HG02678 (cell line): ENCODE measurements around the gene MTFP1.

Source experiments
- ATAC-seq: cut with Tn5 transposase; IDR thresholded peaks from one replicate; pipeline ENCODE4 v1.9.1; 2021; ENCODE audit warnings: mild to moderate bottlenecking, moderate library complexity; ENCODE audit not compliant: unreplicated experiment

Gene MTFP1, protein sequence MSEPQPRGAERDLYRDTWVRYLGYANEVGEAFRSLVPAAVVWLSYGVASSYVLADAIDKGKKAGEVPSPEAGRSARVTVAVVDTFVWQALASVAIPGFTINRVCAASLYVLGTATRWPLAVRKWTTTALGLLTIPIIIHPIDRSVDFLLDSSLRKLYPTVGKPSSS

GRCh38 chr22:30425616-30426387 is at the start of gene MTFP1:
TSS of gene MTFP1 (plus strand) at chr22:30425768. CDS start at chr22:30425880, 112 bp downstream.
- no peak for ATAC-seq

DNA sequence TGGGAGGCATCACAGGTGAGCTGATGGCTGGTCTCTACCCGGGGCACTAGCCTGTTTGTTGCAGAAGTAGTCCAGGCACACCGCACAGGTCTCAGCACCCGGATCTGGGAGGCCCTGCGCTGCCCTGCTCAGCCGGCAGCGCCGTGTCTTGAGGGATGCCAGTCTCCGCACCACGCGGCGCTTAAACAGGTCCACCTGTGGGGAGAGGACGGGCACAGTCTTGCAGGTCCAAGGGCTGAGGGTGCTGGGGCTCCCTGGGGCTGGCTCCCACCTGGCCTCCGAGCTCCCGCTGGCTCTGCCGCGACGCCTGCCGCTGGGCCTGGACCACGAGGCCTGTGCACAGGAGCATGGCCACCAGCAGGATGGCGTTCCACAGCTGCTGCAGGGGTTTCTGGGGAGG is 45.6 kb upstream of the MTFP1 start:
- ATAC-seq, result no peak

DNA sequence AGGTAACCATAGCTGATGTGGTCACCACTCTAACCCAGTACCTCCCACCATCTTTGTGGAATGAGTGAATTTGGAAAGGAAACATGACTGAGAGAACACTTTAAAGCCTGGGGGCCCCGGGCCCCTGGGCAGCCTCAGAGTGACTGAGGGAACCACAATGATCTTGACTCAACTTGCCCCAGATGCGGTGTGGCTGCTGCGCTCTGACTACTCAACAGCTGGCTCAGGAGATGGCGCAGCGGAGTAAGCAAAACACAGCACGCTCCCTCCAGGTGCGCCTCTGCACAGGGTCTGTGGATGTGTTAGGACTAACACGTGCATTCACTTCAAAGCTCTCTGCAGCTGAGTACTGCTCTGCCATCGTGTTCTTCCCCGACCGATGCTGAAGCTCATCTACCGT is 44.3 kb upstream of the MTFP1 start:
- no peak for ATAC-seq

DNA sequence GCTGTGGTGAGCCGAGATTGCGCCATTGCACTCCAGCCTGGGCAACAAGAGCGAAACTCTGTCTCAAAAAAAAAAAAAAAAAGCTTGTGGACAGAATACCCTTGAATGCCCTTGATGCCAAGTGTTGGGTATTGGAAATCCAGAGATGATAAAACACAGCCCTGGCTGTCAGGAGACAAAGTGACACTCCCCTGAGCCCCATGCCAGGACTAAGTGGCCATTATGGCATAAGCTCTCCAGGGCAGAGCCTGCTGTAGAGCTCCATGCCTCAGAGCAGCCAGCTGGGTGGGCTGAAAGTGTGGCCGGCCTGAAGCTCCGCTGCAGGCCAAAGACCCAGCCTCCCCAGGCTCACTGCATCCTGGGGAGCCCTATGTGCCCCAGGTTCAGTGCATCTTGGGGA is 43.2 kb upstream of the MTFP1 start:
- no peak for ATAC-seq

DNA sequence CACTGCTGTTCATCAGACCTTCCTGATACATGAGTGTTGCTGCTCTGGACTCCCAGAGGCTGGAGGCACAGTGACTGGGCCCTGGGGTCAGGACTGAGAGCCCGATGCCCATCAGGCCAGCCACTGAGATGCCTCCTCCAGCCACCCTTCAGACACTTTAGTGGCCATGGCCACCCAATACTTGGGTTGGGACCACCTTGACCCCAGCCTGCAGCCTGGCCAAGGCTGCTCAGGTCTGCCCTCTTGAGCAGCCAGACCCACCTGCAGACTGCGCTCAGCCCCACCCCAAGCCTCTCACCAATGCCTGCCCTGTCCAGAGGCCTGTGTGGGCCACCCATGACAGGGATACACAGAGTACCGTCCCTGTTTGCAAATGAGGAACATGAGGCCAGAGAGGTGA is 42.5 kb upstream of the MTFP1 start:
- ATAC-seq, result no peak

- ATAC-seq, result no peak
Observed at GRCh38 chr22:30385942-30386341, 39.6 kb upstream of the MTFP1 start.

DNA sequence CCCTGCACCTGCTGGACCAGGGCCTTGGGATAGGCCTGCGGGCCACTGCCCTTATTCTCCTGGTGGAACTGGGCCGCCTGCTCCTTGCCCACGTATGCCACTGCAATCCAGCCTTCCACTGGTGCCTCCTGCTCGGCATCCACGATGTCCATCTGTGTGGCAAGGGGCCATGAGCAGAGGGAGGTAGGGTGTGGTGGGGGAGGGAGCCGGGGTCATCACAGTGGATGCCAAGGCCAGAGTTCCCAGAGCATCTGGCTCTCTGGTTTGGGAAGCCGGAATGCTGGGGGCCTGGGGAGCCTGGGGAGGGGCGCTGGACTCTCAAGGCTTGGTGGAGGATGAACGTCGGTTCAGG is 39.0 kb upstream of the MTFP1 start:
- no peak for ATAC-seq

DNA sequence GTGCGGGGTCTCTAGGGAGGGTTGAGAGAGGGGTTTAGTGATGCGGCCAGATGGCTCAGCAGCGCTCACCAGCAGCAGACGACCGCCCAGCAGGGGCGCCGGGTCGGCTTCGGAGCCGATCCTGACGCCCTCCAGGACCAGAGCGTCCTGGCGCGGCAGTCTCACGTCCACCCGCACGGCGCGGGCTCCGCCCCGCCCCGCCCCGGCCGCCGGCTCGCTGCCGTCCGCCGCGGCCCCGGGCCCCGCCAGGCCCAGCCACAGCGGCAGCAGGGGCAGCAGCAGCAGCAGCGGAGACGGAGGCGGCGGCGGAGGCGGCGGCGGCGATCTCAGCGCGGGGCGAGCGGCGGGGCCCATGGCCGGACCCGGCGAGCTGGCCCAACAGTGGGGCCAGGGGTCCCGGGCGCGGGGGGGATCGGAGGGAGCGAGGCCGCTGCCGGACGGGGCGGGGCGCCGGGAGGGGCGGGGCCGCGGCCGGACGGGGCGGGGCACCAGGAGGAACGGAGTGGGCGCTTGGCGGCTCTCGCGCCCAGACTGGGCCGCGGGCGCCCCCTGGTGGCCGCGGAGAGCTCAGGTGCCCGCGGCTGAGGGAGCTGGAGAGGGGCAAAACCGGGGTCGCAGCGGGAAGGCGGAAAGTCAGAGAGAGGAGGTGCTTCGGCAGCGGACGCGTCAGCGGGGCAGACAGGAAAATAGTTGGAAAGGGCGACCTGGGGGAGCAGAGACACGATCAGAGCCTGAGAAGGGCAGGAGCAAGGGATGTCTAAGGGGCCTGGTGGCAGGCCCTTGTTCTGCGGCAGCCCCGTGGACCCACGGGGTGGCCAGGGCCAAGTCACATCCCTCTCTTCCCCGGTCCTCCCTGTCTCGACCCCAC is 38.4 kb upstream of the MTFP1 start, which contains the start of gene RNF215:
Gene RNF215 (minus strand): TSS at position 452 of the 868 bp plus-strand sequence. CDS start 98 bp downstream, at position 354.
- ATAC-seq, result peak; percentile 77

- no peak for ATAC-seq
Observed at GRCh38 chr22:30390974-30391691, 34.4 kb upstream of the MTFP1 start.

GRCh38 chr22:30392661-30393321 is 32.8 kb upstream of the MTFP1 start:
- no peak for ATAC-seq

- ATAC-seq, result no peak
Observed at GRCh38 chr22:30393322-30393680, 32.3 kb upstream of the MTFP1 start.

GRCh38 chr22:30393885-30394284 is 31.7 kb upstream of the MTFP1 start:
- ATAC-seq, result no peak

- ATAC-seq, result no peak
Observed at GRCh38 chr22:30396871-30397655, 28.5 kb upstream of the MTFP1 start, which contains the start of gene SEC14L2. TSS of gene SEC14L2 (plus strand) at chr22:30397018. CDS start at chr22:30397117, 99 bp downstream.

GRCh38 chr22:30397656-30398635 is 27.6 kb upstream of the MTFP1 start:
- no peak for ATAC-seq

DNA sequence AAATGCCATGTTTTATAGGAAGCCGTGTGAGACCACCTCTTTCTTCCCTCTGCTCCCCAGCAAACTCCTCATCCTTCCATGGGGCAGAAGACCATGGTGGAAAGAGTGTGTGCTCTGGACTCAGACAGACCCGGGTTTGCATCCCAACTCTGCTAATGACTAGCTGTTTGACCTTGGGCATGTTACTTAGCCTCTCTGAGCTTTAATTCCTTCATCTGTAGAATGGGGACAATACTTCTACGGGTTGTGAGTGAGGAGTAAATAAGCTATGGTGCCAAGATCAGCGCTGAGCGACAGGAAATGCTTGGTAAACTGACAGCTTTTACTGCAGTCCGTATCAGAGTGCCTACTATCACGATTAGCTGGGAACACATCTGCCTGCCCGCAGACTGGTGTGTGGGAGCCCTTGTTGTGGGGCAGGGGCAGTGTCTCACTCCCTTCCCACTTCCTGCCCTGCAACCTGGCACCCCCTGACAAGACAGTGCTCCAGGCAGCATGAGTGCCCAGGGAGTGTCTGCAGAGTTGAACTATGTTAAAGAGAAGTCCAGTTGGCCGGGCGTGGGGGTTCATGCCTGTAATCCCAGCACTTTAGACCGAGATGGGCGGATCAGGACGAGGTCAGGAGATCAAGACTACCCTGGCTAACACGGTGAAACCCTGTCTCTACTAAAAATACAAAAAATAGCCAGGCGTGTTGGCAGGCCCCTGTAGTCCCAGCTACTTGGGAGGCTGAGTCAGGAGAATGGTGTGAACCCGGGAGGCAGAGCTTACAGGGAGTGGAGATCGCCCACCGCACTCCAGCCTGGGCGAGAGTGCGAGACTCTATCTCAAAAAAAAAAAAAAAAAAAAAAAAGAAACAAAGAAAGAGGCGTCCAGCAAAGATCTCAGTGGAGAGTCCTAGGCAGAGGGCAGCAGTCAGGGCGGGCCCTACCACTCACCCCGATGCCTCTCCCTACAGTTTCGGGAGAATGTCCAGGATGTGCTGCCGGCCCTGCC is 26.6 kb upstream of the MTFP1 start:
- ATAC-seq, result no peak

- ATAC-seq, result no peak
Observed at GRCh38 chr22:30399718-30400117, 25.9 kb upstream of the MTFP1 start.

GRCh38 chr22:30400159-30400558 is 25.4 kb upstream of the MTFP1 start:
- ATAC-seq, result no peak
